HG03095 (cell line): ENCODE data around the gene KRT73.

Experiments used
- ATAC-seq: cut with Tn5 transposase; IDR thresholded peaks from one replicate; pipeline ENCODE4 v1.9.1; 2021; ENCODE audit warnings: moderate library complexity; ENCODE audit not compliant: unreplicated experiment

The KRT73 gene

GRCh38 chr12:52618216-52618615, at the start of gene KRT73:
Gene KRT73 (minus strand): TSS chr12:52618559. CDS start chr12:52618524, 35 bp downstream.
- no peak for ATAC-seq

GRCh38 chr12:52667931-52668330, 49.6 kb upstream of the KRT73 start:
- no peak for ATAC-seq

DNA sequence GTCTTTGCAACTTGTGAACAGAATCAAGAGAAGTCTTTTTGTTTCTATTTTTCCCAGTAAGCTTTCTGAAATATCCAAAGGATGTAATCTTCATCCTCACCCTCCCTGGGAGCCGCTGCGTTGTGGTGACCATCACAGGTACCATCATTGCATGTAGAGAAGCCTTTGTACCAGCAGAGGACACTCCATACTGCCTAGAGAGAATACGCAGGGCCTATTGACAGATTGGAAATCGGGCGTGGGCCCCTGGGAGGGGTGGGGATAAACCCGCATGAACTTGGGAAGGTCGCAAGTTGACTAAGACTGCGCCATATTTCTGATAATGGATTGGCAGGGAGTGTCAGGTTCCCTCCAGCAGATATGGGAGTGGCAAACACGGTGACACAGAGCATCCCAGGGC, 49.1 kb upstream of the KRT73 start:
- no peak for ATAC-seq

DNA sequence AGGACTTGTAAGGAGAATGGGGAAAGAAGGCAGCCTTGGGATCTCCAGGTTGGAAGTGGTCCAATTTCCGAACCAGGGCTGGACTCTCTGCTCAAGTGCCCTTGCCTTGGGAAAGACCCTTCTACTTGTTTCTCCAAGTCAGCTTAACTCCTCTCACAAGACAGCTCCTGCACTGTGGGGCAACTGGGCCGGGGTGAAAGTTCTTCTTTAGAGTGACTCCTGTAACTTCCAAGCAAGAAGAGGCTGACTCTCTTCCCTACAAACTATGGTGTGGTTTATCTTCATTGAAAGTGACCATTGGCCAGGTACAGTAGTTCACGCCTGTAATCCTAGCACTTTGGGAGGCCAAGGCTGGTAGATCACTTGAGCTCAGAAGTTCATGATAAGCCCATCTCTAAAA, 48.1 kb upstream of the KRT73 start:
- no peak for ATAC-seq

- no peak for ATAC-seq
Observed at GRCh38 chr12:52663420-52663819, 45.1 kb upstream of the KRT73 start.

DNA sequence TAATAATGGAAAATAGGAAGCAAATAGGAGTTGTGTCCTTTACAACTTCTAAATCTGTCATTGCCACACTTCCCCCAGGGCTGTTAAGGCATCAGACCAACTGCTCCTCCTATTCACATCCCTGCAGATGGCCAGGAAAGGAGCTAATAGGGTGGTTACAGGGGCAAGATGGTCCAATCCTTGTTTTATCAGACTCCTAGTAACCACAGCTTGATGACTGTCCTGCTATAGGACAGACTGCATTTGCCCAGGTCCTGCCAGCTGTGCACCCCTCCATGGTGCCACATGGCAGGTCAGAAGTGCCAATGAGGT, 44.5 kb upstream of the KRT73 start:
- no peak for ATAC-seq

- ATAC-seq, result no peak
Observed at GRCh38 chr12:52662093-52662917, 43.9 kb upstream of the KRT73 start.

DNA sequence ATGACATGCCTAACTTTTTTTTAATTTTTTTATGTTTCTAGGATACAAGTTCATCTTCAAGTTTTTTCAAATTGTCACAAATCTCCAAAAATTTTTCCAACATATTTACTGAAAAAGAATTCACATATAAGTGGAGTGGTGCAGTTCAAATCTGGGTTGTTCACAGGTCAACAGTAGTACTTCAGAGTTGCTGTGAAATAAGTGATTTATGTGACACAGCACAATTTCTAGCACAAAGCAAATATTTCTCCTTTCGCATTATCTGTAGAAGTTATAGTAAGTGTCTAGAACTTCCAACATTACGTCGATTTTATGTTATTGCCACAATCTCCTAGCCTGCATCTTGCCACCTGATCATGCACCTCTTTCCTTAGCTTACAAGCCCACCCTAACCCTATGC, 43.3 kb upstream of the KRT73 start:
- ATAC-seq, result no peak

- ATAC-seq, result no peak
Observed at GRCh38 chr12:52660934-52661499, 42.7 kb upstream of the KRT73 start.

DNA sequence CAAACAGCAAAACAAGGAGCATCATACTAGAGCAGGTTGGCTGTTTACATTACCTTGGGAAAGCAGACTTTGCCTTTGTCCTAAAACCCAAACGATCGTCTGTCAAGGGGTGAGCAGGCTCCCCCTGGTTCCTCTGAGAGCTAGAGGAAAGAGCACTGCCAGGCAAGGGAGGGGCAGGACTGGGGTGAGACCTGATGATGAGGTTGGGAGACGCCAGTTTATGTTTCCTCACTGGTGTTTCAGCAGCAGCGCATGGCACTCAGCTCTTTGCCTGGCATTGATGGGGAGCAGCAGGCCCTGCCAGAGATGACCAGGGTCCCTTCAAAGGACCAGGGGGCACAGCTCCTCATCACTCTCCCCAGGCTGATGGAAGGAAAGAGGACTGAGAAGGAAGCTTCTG, 41.6 kb upstream of the KRT73 start:
- ATAC-seq, result no peak

- ATAC-seq, result no peak
Observed at GRCh38 chr12:52659395-52659794, 41.0 kb upstream of the KRT73 start.

- ATAC-seq, result no peak
Observed at GRCh38 chr12:52658196-52658595, 39.8 kb upstream of the KRT73 start.

- ATAC-seq, result no peak
Observed at GRCh38 chr12:52657250-52657902, 39.0 kb upstream of the KRT73 start.

DNA sequence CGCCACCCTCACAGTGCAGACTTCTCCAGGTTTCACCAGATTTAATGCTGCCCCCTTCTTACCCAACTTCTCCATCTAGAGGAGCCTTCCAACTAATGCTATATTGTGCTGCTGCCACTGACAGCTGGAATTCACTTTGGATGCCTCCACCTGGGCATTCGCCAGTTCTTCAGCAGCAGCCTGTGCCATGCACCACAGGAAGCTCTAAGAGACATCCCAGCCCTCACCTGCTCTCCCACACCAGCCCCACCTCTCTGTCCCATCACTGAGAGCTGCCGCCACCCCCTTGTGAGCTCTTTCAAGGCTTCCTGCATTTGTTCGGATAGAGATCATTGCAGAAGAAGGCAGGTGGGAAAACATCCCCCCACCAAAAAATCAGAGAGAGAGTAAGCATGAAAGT, 38.3 kb upstream of the KRT73 start:
- ATAC-seq, result no peak

GRCh38 chr12:52655720-52656124, 37.4 kb upstream of the KRT73 start:
- no peak for ATAC-seq

- no peak for ATAC-seq
Observed at GRCh38 chr12:52655251-52655650, 36.9 kb upstream of the KRT73 start.

GRCh38 chr12:52651726-52652261, 33.4 kb upstream of the KRT73 start, which contains the start of gene KRT2:
Gene KRT2 (minus strand): TSS chr12:52652211. CDS start chr12:52652142, 69 bp downstream.
- ATAC-seq, result no peak

GRCh38 chr12:52650520-52651081, 32.2 kb upstream of the KRT73 start:
- no peak for ATAC-seq

DNA sequence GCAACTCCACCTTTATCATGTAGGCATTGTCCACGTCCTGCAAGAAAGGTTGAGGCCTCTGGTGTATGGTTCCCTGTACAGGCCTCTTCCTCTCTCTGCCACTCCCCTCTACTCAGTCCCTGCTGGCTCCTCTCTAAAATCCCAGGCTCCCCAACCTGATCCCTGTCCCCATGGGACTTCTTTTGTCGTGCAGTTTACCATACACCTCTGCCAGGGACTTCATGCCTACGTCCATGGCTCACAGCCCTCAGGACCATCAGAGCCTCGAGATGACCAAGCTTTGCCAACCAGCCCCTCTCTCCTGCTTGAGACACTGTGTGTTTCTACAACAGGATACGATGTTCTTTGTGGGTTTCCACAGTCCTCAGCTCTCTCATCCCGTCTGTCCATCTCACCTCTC, 30.7 kb upstream of the KRT73 start:
- ATAC-seq, result no peak

DNA sequence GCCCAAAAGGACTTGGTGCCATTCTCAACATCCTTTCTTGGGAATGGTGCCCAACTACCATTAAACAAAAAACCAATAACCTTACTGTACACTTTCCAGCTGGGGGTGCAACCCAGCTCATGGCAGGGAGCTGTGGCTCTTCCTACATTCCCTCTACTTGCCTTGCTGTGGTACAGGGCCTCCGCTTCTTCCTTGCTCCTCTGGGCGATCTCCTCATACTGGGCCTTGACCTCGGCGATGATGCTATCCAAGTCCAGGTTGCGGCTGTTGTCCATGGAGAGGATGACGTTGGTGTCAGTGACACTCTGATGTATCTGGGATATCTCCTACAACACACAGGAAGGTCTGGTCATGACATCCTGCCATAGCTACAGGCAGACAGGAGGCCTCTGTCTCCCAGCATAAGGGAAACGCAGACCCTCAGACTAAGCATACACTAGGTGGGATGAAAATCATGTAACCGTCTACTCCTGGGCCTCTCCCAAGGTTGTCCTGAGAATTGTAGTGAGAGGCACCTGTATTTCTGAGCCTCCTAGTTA, 29.7 kb upstream of the KRT73 start:
- no peak for ATAC-seq

DNA sequence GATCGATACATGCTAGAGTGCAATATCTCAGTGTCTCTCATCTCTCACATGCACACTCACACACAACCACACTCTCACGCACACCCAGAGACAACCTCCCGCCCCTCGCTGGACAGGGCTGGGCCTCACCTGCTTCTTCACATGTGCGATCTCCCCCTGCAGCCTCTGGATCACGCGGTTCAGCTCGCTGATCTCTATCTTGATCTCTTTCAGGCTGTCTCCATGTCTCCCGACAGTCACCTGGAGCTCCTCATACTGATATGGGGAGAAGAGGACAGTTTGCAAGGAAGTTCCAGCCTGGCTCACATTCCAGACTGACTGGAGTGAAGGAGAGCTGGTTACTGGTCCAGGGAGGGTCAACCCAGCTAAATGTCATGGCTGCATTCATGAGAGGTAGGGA, 29.2 kb upstream of the KRT73 start:
- no peak for ATAC-seq
